ENCODE measurements around the gene PLA2G7. TPM values are rescaled to one million over a fixed set of nuclear protein-coding genes. Genes with fewer than 3 reads are reported as not detected.

Gene PLA2G7
- total and polyA plus RNA-seq, 2 donors (not counting 3 experiments of a cell fraction or from before 2014, with no cell fraction given), result not detected

GRCh38 chr6:46757214-46757596 is 22.0 kb upstream of the PLA2G7 start:
- H2AFZ ChIP-seq (ENCODE audit: low read depth, low read length), result no peak overlapping the region
- H3K79me2 ChIP-seq (ENCODE audit: control insufficient read depth, insufficient read depth, low read length), result no peaks in the 10 kb centered on the region
- dilution Hi-C loops (cut with MboI; ENCODE audit: extremely low pct_ligation_motif_present, low sequenced_read_pairs), result no loop called here
- no peak for FAIRE-seq
- intact Hi-C loops (cut with micrococcal nuclease), result no loop called here
- H3K4me1 ChIP-seq (ENCODE audit: control insufficient read depth, extremely low read depth, insufficient read depth, low read length), result no peaks in the 10 kb centered on the region
- ChIA-PET POLR2A (no interaction called here), CTCF (no interaction called here)
- DNase-seq (ENCODE audit: low read depth, low spot score), result no peak
- no peaks in the 10 kb centered on the region for H3K9me3 ChIP-seq (replicated peaks; ENCODE audit: control insufficient read depth, insufficient read depth, low read length)
- H3K4me3 ChIP-seq (replicated peaks in 1 of 3; ENCODE audit: insufficient read depth in 1 of 3, low read depth in 1 of 3, low read length in 3 of 3), result no peak overlapping the region
- no peak overlapping the region for H3K4me2 ChIP-seq (ENCODE audit: insufficient read depth, low read length)
- no peak overlapping the region for H3K9ac ChIP-seq (replicated peaks; ENCODE audit: extremely low read depth, insufficient read depth, low read length)
- no peak for TF ChIP-seq EZH2 (IDR thresholded peaks at IDR 0.05; ENCODE audit: borderline replicate concordance, low read depth, low read length, severe bottlenecking)
- TF ChIP-seq MYC (IDR thresholded peaks at IDR 0.05; ENCODE audit: low read depth, low read length), result no peak
- TF ChIP-seq CTCF (IDR thresholded peaks at IDR 0.05; ENCODE audit: extremely low read depth in 1 of 2, insufficient read depth in 1 of 2, low read depth in 1 of 2, low read length in 2 of 2), result no peak
- no peak for TF ChIP-seq POLR2AphosphoS5 (IDR thresholded peaks at IDR 0.05; ENCODE audit: insufficient read depth, low read depth, low read length)
- TF ChIP-seq MAX (IDR thresholded peaks at IDR 0.05; ENCODE audit: insufficient read depth, insufficient read length), result no peak
- no peak for TF ChIP-seq GATA2 (IDR thresholded peaks at IDR 0.05; ENCODE audit: insufficient read depth, insufficient read length, low read depth, low read length)
- TF ChIP-seq JUN (IDR thresholded peaks at IDR 0.05; ENCODE audit: borderline replicate concordance, insufficient read depth, insufficient read length, low read depth), result no peak
- TF ChIP-seq FOS (IDR thresholded peaks at IDR 0.05; ENCODE audit: borderline replicate concordance, insufficient read depth, low read length), result no peak
- no peak for TF ChIP-seq POLR2A (IDR thresholded peaks at IDR 0.05; ENCODE audit: low read depth, low read length)
- H3K27ac ChIP-seq (ENCODE audit: insufficient read depth, low read depth, low read length), result no peak overlapping the region
- no peaks in the 10 kb centered on the region for H3K36me3 ChIP-seq (ENCODE audit: control insufficient read depth in 2 of 2, extremely low read depth in 1 of 2, insufficient read depth in 2 of 2, low read length in 2 of 2)
- H4K20me1 ChIP-seq (replicated peaks; ENCODE audit: control insufficient read depth, extremely low read depth, insufficient read depth, low read length), result no peaks in the 10 kb centered on the region
- H3K27me3 ChIP-seq (ENCODE audit: control insufficient read depth in 2 of 2, insufficient read depth in 2 of 2, low read length in 2 of 2), result no peaks in the 10 kb centered on the region
- no TSS peak for BruUV-seq (replicated peaks)
- no peaks in the 10 kb centered on the region for H3K9me1 ChIP-seq (replicated peaks; ENCODE audit: control insufficient read depth, extremely low read depth, insufficient read depth, low read length)

Measured in endothelial cell of umbilical vein (primary cell).